Measurements from ENCODE around the gene KIAA1671. TPM values are rescaled to one million over a fixed set of nuclear protein-coding genes. Genes with fewer than 3 reads are reported as not detected.

The KIAA1671 gene
- total RNA-seq, 4 donors from 2014 or later: 83.1 to 162 (median 105) TPM

GRCh38 chr22:24965822-24966626 is 13.5 kb downstream of the KIAA1671 start:
- WGBS, 2 donors (ENCODE audit: low coverage in 1 of 2): 38 to 50% methylated on average over 3 to 9 of the region's 9 CpGs
- H3K4me1 ChIP-seq: peaks cover 7 to 53% (median 17%) of the 10 kb centered on the region in 4 donors
- H3K4me3 ChIP-seq: peak overlapping the region in 1 of 4 donors; percentile 14
- no peaks in the 10 kb centered on the region for H3K9me3 ChIP-seq
- DNase-seq: peak; percentile 90
- H3K36me3 ChIP-seq: no peaks in the 10 kb centered on the region
- in situ Hi-C loops (cut with MboI; ENCODE audit: low pct_ligation_motif_present in 1 of 4, low pct_unique_long_range_greater_than_20kb in 1 of 4, low sequenced_read_pairs in 3 of 4) (no loop called here), intact Hi-C loops (cut with DNase I; ENCODE audit: low total_unique reads) (no loop called here)
- TF ChIP-seq POLR2A (IDR thresholded peaks at IDR 0.05) (no peak), POLR2AphosphoS5 (IDR thresholded peaks at IDR 0.05) (peak in 2 of 3 donors; percentile 28 to 72)
- H3K27ac ChIP-seq: peak overlapping the region; percentile 81 to 88 (median 85)
- H3K27me3 ChIP-seq: no peaks in the 10 kb centered on the region

- H3K27ac ChIP-seq: peak overlapping the region in 2 of 4 donors; percentile 83 to 87
- WGBS, 2 donors (ENCODE audit: low coverage in 1 of 2): 74% methylated on average over 8 of the region's 8 CpGs; no CpG with 5 or more reads in 1 of the 2 donors
These were observed 15.6 kb downstream of the KIAA1671 start for GRCh38 chr22:24968066-24968561.

GRCh38 chr22:24969560-24970301 is 17.2 kb downstream of the KIAA1671 start:
- Histone ChIP-seq H3K27ac (peak overlapping the region; percentile 2 to 56 (median 50)), H3K27me3 (no peaks in the 10 kb centered on the region), H3K36me3 (no peaks in the 10 kb centered on the region), H3K4me1 (peaks cover 8 to 63% (median 27%) of the 10 kb centered on the region in 4 donors), H3K9me3 (no peaks in the 10 kb centered on the region), H3K4me3 (no peak overlapping the region)
- intact Hi-C loops (cut with DNase I; ENCODE audit: low total_unique reads) (no loop called here), in situ Hi-C loops (cut with MboI; ENCODE audit: low pct_ligation_motif_present in 1 of 4, low pct_unique_long_range_greater_than_20kb in 1 of 4, low sequenced_read_pairs in 3 of 4) (no loop called here)
- 53 to 88% methylated on average over 4 to 12 of the region's 12 CpGs for WGBS, 2 donors (ENCODE audit: low coverage in 1 of 2)
- DNase-seq: peak; percentile 19
- TF ChIP-seq POLR2A (IDR thresholded peaks at IDR 0.05) (no peak), EP300 (IDR thresholded peaks at IDR 0.05; ENCODE audit: low read depth) (no peak), POLR2AphosphoS5 (IDR thresholded peaks at IDR 0.05) (no peak), CTCF (IDR thresholded peaks at IDR 0.05) (no peak)

More at GRCh38 chr22:24968066-24968561, 15.6 kb downstream of the KIAA1671 start:
- no peaks in the 10 kb centered on the region for H3K27me3 ChIP-seq
- peaks cover 8 to 58% (median 18%) of the 10 kb centered on the region in 4 donors for H3K4me1 ChIP-seq
- in situ Hi-C loops (cut with MboI; ENCODE audit: low pct_ligation_motif_present in 1 of 4, low pct_unique_long_range_greater_than_20kb in 1 of 4, low sequenced_read_pairs in 3 of 4): no loop called here
- TF ChIP-seq POLR2A (IDR thresholded peaks at IDR 0.05) (no peak), EP300 (IDR thresholded peaks at IDR 0.05; ENCODE audit: low read depth) (no peak)
- no peaks in the 10 kb centered on the region for H3K9me3 ChIP-seq
- no peaks in the 10 kb centered on the region for H3K36me3 ChIP-seq
- no peak for DNase-seq
- intact Hi-C loops (cut with DNase I; ENCODE audit: low total_unique reads): no loop called here
- H3K4me3 ChIP-seq: no peak overlapping the region

GRCh38 chr22:24972369-24972768 is 19.9 kb downstream of the KIAA1671 start:
- WGBS, 2 donors (ENCODE audit: low coverage in 1 of 2): 74 to 94% methylated on average over 2 of the region's 2 CpGs
- no peaks in the 10 kb centered on the region for H3K36me3 ChIP-seq
- TF ChIP-seq CTCF (IDR thresholded peaks at IDR 0.05) (no peak), POLR2AphosphoS5 (IDR thresholded peaks at IDR 0.05) (no peak), POLR2A (IDR thresholded peaks at IDR 0.05) (no peak), EP300 (IDR thresholded peaks at IDR 0.05; ENCODE audit: low read depth) (no peak)
- no peak overlapping the region for H3K4me3 ChIP-seq
- no peaks in the 10 kb centered on the region for H3K27me3 ChIP-seq
- DNase-seq: no peak
- no peaks in the 10 kb centered on the region for H3K9me3 ChIP-seq
- intact Hi-C loops (cut with DNase I; ENCODE audit: low total_unique reads): no loop called here
- H3K4me1 ChIP-seq: peaks cover 23 to 68% (median 33%) of the 10 kb centered on the region in 4 donors
- H3K27ac ChIP-seq: no peak overlapping the region
- in situ Hi-C loops (cut with MboI; ENCODE audit: low pct_ligation_motif_present in 1 of 4, low pct_unique_long_range_greater_than_20kb in 1 of 4, low sequenced_read_pairs in 3 of 4): no loop called here

GRCh38 chr22:24973872-24974271 is 21.4 kb downstream of the KIAA1671 start:
- H3K9me3 ChIP-seq: no peaks in the 10 kb centered on the region
- intact Hi-C loops (cut with DNase I; ENCODE audit: low total_unique reads) (no loop called here), in situ Hi-C loops (cut with MboI; ENCODE audit: low pct_ligation_motif_present in 1 of 4, low pct_unique_long_range_greater_than_20kb in 1 of 4, low sequenced_read_pairs in 3 of 4) (no loop called here)
- H3K4me3 ChIP-seq: no peak overlapping the region
- H3K27me3 ChIP-seq: no peaks in the 10 kb centered on the region
- H3K27ac ChIP-seq: peak overlapping the region; percentile 70 to 89 (median 88)
- peak; percentile 43 to 55 (median 53) for TF ChIP-seq POLR2AphosphoS5 (IDR thresholded peaks at IDR 0.05)
- TF ChIP-seq POLR2A (IDR thresholded peaks at IDR 0.05): peak; percentile 54
- no peak for TF ChIP-seq CTCF (IDR thresholded peaks at IDR 0.05)
- no peak for TF ChIP-seq EP300 (IDR thresholded peaks at IDR 0.05; ENCODE audit: low read depth)
- H3K36me3 ChIP-seq: no peaks in the 10 kb centered on the region
- peak; percentile 85 for DNase-seq
- 52% methylated on average over 6 of the region's 6 CpGs; no CpG with 5 or more reads in 1 of the 2 donors for WGBS, 2 donors (ENCODE audit: low coverage in 1 of 2)
- H3K4me1 ChIP-seq: peaks cover 26 to 68% (median 38%) of the 10 kb centered on the region in 4 donors

All from transverse colon (tissue), 4 donors.